ENCODE measurements around the gene LRMDA. TPM values are rescaled to one million over a fixed set of nuclear protein-coding genes. Genes with fewer than 3 reads are reported as not detected.
A peak's percentile ranks its signal among the peaks of the same experiment; 100 is the strongest.

The LRMDA gene
- total RNA-seq, 2 donors from 2014 or later, result 12.2 to 25.4 TPM

DNA sequence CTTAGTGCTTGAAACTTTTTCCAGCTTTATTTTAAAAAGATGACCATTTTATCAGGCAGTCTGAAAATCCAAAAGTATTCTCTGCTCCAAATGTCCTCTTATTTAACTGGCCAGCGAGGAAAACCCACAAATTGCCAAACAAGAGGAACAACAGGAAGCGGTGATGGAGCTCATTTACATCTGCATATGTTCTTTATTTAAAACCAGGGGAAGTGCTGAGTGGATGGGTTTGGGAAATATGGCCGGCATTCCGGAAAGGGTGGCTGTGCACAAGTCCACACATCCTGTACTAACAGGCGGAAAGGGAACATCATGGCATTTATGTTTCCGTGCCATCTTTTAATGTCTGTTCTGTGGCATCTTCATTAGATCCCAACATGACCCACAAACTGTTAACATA, 974.5 kb downstream of the LRMDA start:
- DNase-seq (peak in 1 of 4 donors; percentile 27), ATAC-seq (no peak)
- 77 to 95% methylated on average over 6 of the region's 6 CpGs for whole genome bisulfite sequencing, 2 donors
- Histone ChIP-seq H3K4me1 (peaks cover 8% of the 10 kb centered on the region), H3K4me3 (no peak overlapping the region), H3K27me3 (no peaks in the 10 kb centered on the region), H3K36me3 (replicated peaks in 1 of 2; ENCODE audit: insufficient read depth in 1 of 2, low read depth in 2 of 2) (no peaks in the 10 kb centered on the region), H3K27ac (no peak overlapping the region), H3K9me3 (no peaks in the 10 kb centered on the region)
- no peak for TF ChIP-seq POLR2A (IDR thresholded peaks at IDR 0.05)
- intact Hi-C loops (cut with DNase I), result no loop called here

GRCh38 chr10:76408646-76409045, 977.2 kb downstream of the LRMDA start:
- Histone ChIP-seq H3K4me1 (peaks cover 8% of the 10 kb centered on the region), H3K36me3 (replicated peaks in 1 of 2; ENCODE audit: insufficient read depth in 1 of 2, low read depth in 2 of 2) (no peaks in the 10 kb centered on the region), H3K4me3 (no peak overlapping the region), H3K27ac (no peak overlapping the region), H3K27me3 (no peaks in the 10 kb centered on the region), H3K9me3 (no peaks in the 10 kb centered on the region)
- DNase-seq, result no peak
- 72 to 80% methylated on average over 3 of the region's 3 CpGs for WGBS, 2 donors
- intact Hi-C loops (cut with DNase I), result no loop called here
- no peak for ATAC-seq
- TF ChIP-seq, protein P1, sequence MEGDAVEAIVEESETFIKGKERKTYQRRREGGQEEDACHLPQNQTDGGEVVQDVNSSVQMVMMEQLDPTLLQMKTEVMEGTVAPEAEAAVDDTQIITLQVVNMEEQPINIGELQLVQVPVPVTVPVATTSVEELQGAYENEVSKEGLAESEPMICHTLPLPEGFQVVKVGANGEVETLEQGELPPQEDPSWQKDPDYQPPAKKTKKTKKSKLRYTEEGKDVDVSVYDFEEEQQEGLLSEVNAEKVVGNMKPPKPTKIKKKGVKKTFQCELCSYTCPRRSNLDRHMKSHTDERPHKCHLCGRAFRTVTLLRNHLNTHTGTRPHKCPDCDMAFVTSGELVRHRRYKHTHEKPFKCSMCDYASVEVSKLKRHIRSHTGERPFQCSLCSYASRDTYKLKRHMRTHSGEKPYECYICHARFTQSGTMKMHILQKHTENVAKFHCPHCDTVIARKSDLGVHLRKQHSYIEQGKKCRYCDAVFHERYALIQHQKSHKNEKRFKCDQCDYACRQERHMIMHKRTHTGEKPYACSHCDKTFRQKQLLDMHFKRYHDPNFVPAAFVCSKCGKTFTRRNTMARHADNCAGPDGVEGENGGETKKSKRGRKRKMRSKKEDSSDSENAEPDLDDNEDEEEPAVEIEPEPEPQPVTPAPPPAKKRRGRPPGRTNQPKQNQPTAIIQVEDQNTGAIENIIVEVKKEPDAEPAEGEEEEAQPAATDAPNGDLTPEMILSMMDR (IDR thresholded peaks at IDR 0.05), result no peak
- no peak for TF ChIP-seq POLR2A (IDR thresholded peaks at IDR 0.05)

GRCh38 chr10:76411729-76412435, 980.5 kb downstream of the LRMDA start:
- H3K4me1 ChIP-seq, result peaks cover 8% of the 10 kb centered on the region
- DNase-seq, result peak; percentile 18 to 50 (median 30)
- H3K9me3 ChIP-seq, result no peaks in the 10 kb centered on the region
- TF ChIP-seq, protein P1 (IDR thresholded peaks at IDR 0.05), result no peak
- TF ChIP-seq POLR2A (IDR thresholded peaks at IDR 0.05), result no peak
- intact Hi-C loops (cut with DNase I), result no loop called here
- no peaks in the 10 kb centered on the region for H3K27me3 ChIP-seq
- WGBS, 2 donors, result 91% methylated on average over 8 of the region's 8 CpGs
- ATAC-seq, result peak; percentile 52
- no peak overlapping the region for H3K4me3 ChIP-seq
- no peaks in the 10 kb centered on the region for H3K36me3 ChIP-seq (replicated peaks in 1 of 2; ENCODE audit: insufficient read depth in 1 of 2, low read depth in 2 of 2)
- H3K27ac ChIP-seq, result no peak overlapping the region

- DNase-seq, result no peak
- no peaks in the 10 kb centered on the region for H3K9me3 ChIP-seq
Measured at GRCh38 chr10:76415554-76415953, 984.1 kb downstream of the LRMDA start.

GRCh38 chr10:76416642-76417041, 985.2 kb downstream of the LRMDA start:
- no peaks in the 10 kb centered on the region for H3K36me3 ChIP-seq (replicated peaks in 1 of 2; ENCODE audit: insufficient read depth in 1 of 2, low read depth in 2 of 2)
- 93 to 96% methylated on average over 4 of the region's 4 CpGs for WGBS, 2 donors
- no peak for DNase-seq
- H3K9me3 ChIP-seq, result no peaks in the 10 kb centered on the region
- H3K27ac ChIP-seq, result no peak overlapping the region
- intact Hi-C loops (cut with DNase I), result no loop called here
- TF ChIP-seq, protein P1 (IDR thresholded peaks at IDR 0.05), result no peak
- no peak for TF ChIP-seq POLR2A (IDR thresholded peaks at IDR 0.05)
- no peak for ATAC-seq
- no peaks in the 10 kb centered on the region for H3K27me3 ChIP-seq
- peaks cover 20% of the 10 kb centered on the region for H3K4me1 ChIP-seq
- no peak overlapping the region for H3K4me3 ChIP-seq

More at GRCh38 chr10:76415554-76415953, 984.1 kb downstream of the LRMDA start:
- Histone ChIP-seq H3K4me1 (peaks cover 11% of the 10 kb centered on the region), H3K4me3 (no peak overlapping the region), H3K27me3 (no peaks in the 10 kb centered on the region), H3K27ac (no peak overlapping the region), H3K36me3 (replicated peaks in 1 of 2; ENCODE audit: insufficient read depth in 1 of 2, low read depth in 2 of 2) (no peaks in the 10 kb centered on the region)
- no peak for ATAC-seq
- intact Hi-C loops (cut with DNase I), result no loop called here
- TF ChIP-seq, protein P1 (IDR thresholded peaks at IDR 0.05), result no peak
- no peak for TF ChIP-seq POLR2A (IDR thresholded peaks at IDR 0.05)
- 90 to 96% methylated on average over 6 to 7 of the region's 7 CpGs for WGBS, 2 donors

All from body of pancreas (tissue), 4 donors.